PC-3 (cell line): Measurements from ENCODE around the gene P2RY2. TPM values are rescaled to one million over a fixed set of nuclear protein-coding genes. Genes with fewer than 3 reads are reported as not detected.

Experiments used
- total RNA-seq: library from RNA; depleted of rRNA; stranded (reverse); fragments of >200 nt; gene quantifications from 2 replicates; pipeline ENCODE4 v1.2.3, GENCODE V29; 2014; rRNA removed

The P2RY2 gene
- total RNA-seq, 1 experiment from 2014 or later: 54.8 TPM

Other genes starting within 250 kb of the P2RY2 start
- 7.1 and 8.8 TPM in 2 replicates for gene FCHSD2, start 76.0 kb upstream of the P2RY2 start, total RNA-seq
- 1.6 and 2.0 TPM in 2 replicates for gene P2RY6, start 54.1 kb downstream of the P2RY2 start, total RNA-seq
- 6.2 and 11.0 TPM in 2 replicates for gene ARHGEF17, start 90.0 kb downstream of the P2RY2 start, total RNA-seq
- gene RELT, start 158.1 kb downstream of the P2RY2 start, total RNA-seq: 24.5 and 34.0 TPM in 2 replicates